Activated naive CD4-positive, alpha-beta T cell treated with anti-CD3 and anti-CD28 coated beads, Interleukin-2, amount 50 U/mL, for 72 hours (primary cell): Measurements from ENCODE around the gene FGGY. TPM values are rescaled to one million over a fixed set of nuclear protein-coding genes. Genes with fewer than 3 reads are reported as not detected.
A peak's percentile ranks its signal among the peaks of the same experiment; 100 is the strongest.

Source experiments
- ATAC-seq, 2 donors: fragments of 150-1000 bp; cut with Tn5 transposase; 2 replicates each; pipeline ENCODE4 v1.10.0; 2021; ENCODE audit warnings: mild to moderate bottlenecking in 2 of 2, moderate library complexity in 2 of 2
- DNase-seq, 2 donors: peaks; one replicate each; pipeline ENCODE4 v3.0.0; 2021 to 2022; ENCODE audit warnings: low spot score in 2 of 2
- H3K27ac Mint-ChIP-seq, 2 donors: one replicate each; pipeline ENCODE4 v1.8.0; 2022; ENCODE audit warnings: mild to moderate bottlenecking in 2 of 2, mixed read lengths in 2 of 2
- H3K36me3 Mint-ChIP-seq, 2 donors: one replicate each; pipeline ENCODE4 v1.8.0; 2022; ENCODE audit warnings: mixed read lengths in 2 of 2
- H3K9me3 Mint-ChIP-seq, 2 donors: one replicate each; pipeline ENCODE4 v1.8.0; 2022; ENCODE audit warnings: mixed read lengths in 2 of 2
- total RNA-seq, 2 donors: library from RNA; stranded (reverse); gene quantifications; one replicate each; pipeline ENCODE4 v1.2.3, GENCODE V29; 2022

Gene FGGY
- total RNA-seq, 2 donors from 2014 or later = 15.0 to 17.0 TPM

- peaks cover 32 to 40% of the 10 kb centered on the region in 2 donors for H3K36me3 Mint-ChIP-seq
- no peak for DNase-seq
- no peak for ATAC-seq
Measured at GRCh38 chr1:59302871-59303270, 6.0 kb downstream of the FGGY start.

GRCh38 chr1:59305188-59305587 is 8.3 kb downstream of the FGGY start:
- no peak overlapping the region for H3K27ac Mint-ChIP-seq
- DNase-seq (no peak), ATAC-seq (no peak)
- H3K36me3 Mint-ChIP-seq = peaks cover 28 to 32% of the 10 kb centered on the region in 2 donors
- peaks cover 22 to 32% of the 10 kb centered on the region in 2 donors for H3K9me3 Mint-ChIP-seq

More at GRCh38 chr1:59302871-59303270, 6.0 kb downstream of the FGGY start:
- Mint-ChIP-seq H3K9me3 (peaks cover 22 to 37% of the 10 kb centered on the region in 2 donors), H3K27ac (no peak overlapping the region)

- no peak overlapping the region for H3K27ac Mint-ChIP-seq
- DNase-seq (no peak), ATAC-seq (no peak)
- peaks cover 27% of the 10 kb centered on the region in 2 donors for H3K36me3 Mint-ChIP-seq
- peaks cover 24 to 38% of the 10 kb centered on the region in 2 donors for H3K9me3 Mint-ChIP-seq
Measured at GRCh38 chr1:59307591-59307990, 10.7 kb downstream of the FGGY start.

GRCh38 chr1:59308839-59309238 is 11.9 kb downstream of the FGGY start:
- DNase-seq (no peak), ATAC-seq (no peak)
- H3K9me3 Mint-ChIP-seq = peaks cover 24 to 37% of the 10 kb centered on the region in 2 donors
- H3K36me3 Mint-ChIP-seq = peaks cover 27 to 34% of the 10 kb centered on the region in 2 donors
- H3K27ac Mint-ChIP-seq = no peak overlapping the region

- ATAC-seq (no peak), DNase-seq (no peak)
- Mint-ChIP-seq H3K27ac (no peak overlapping the region), H3K9me3 (peaks cover 24 to 32% of the 10 kb centered on the region in 2 donors), H3K36me3 (peaks cover 22 to 34% of the 10 kb centered on the region in 2 donors)
Measured at GRCh38 chr1:59309392-59309791, 12.5 kb downstream of the FGGY start.

GRCh38 chr1:59309795-59310548 is 13.1 kb downstream of the FGGY start:
- DNase-seq (no peak), ATAC-seq (no peak)
- Mint-ChIP-seq H3K27ac (no peak overlapping the region), H3K9me3 (peaks cover 21 to 30% of the 10 kb centered on the region in 2 donors), H3K36me3 (peaks cover 17 to 33% of the 10 kb centered on the region in 2 donors)

GRCh38 chr1:59310549-59311250 is 13.8 kb downstream of the FGGY start:
- no peak overlapping the region for H3K27ac Mint-ChIP-seq
- peaks cover 11 to 25% of the 10 kb centered on the region in 2 donors for H3K36me3 Mint-ChIP-seq
- no peak for DNase-seq
- peaks cover 15 to 22% of the 10 kb centered on the region in 2 donors for H3K9me3 Mint-ChIP-seq
- ATAC-seq = no peak

GRCh38 chr1:59314776-59315528 is 18.1 kb downstream of the FGGY start:
- H3K9me3 Mint-ChIP-seq = peaks cover 4 to 11% of the 10 kb centered on the region in 2 donors
- no peak for DNase-seq
- H3K36me3 Mint-ChIP-seq = peaks cover 0 to 13% of the 10 kb centered on the region in 2 donors
- peak in 1 of 2 donors; percentile 32 for ATAC-seq
- no peak overlapping the region for H3K27ac Mint-ChIP-seq

GRCh38 chr1:59315529-59316463 is 18.9 kb downstream of the FGGY start:
- Mint-ChIP-seq H3K9me3 (peaks cover 4 to 11% of the 10 kb centered on the region in 2 donors), H3K36me3 (peaks cover 0 to 13% of the 10 kb centered on the region in 2 donors), H3K27ac (no peak overlapping the region)
- no peak for DNase-seq
- no peak for ATAC-seq

GRCh38 chr1:59316497-59317128 is 19.7 kb downstream of the FGGY start:
- DNase-seq (no peak), ATAC-seq (no peak)
- H3K36me3 Mint-ChIP-seq = peaks cover 0 to 13% of the 10 kb centered on the region in 2 donors
- no peak overlapping the region for H3K27ac Mint-ChIP-seq
- peaks cover under 1 to 7% of the 10 kb centered on the region in 2 donors for H3K9me3 Mint-ChIP-seq

- ATAC-seq = no peak
- peaks cover under 1 to 10% of the 10 kb centered on the region in 2 donors for H3K36me3 Mint-ChIP-seq
- H3K27ac Mint-ChIP-seq = no peak overlapping the region
- peaks cover 0 to 2% of the 10 kb centered on the region in 2 donors for H3K9me3 Mint-ChIP-seq
- DNase-seq = no peak
Measured at GRCh38 chr1:59317343-59317742, 20.4 kb downstream of the FGGY start.

GRCh38 chr1:59317780-59318179 is 20.9 kb downstream of the FGGY start:
- H3K9me3 Mint-ChIP-seq = no peaks in the 10 kb centered on the region
- peaks cover 5% of the 10 kb centered on the region in 2 donors for H3K36me3 Mint-ChIP-seq
- H3K27ac Mint-ChIP-seq = no peak overlapping the region
- DNase-seq (no peak), ATAC-seq (no peak)

- peaks cover 0 to 6% of the 10 kb centered on the region in 2 donors for H3K36me3 Mint-ChIP-seq
- DNase-seq (no peak), ATAC-seq (no peak)
- H3K9me3 Mint-ChIP-seq = no peaks in the 10 kb centered on the region
- H3K27ac Mint-ChIP-seq = no peak overlapping the region
Measured at GRCh38 chr1:59318271-59318860, 21.5 kb downstream of the FGGY start.

- H3K36me3 Mint-ChIP-seq = peaks cover 22 to 29% of the 10 kb centered on the region in 2 donors
- no peak for DNase-seq
- ATAC-seq = no peak
- peaks cover 0 to 10% of the 10 kb centered on the region in 2 donors for H3K9me3 Mint-ChIP-seq
- H3K27ac Mint-ChIP-seq = no peak overlapping the region
Measured at GRCh38 chr1:59322394-59322793, 25.5 kb downstream of the FGGY start.

- DNase-seq (no peak), ATAC-seq (no peak)
- peaks cover 22 to 33% of the 10 kb centered on the region in 2 donors for H3K36me3 Mint-ChIP-seq
- H3K9me3 Mint-ChIP-seq = peaks cover 0 to 13% of the 10 kb centered on the region in 2 donors
- H3K27ac Mint-ChIP-seq = no peak overlapping the region
Measured at GRCh38 chr1:59322814-59323213, 25.9 kb downstream of the FGGY start.
